Mesothelial cell of epicardium (in vitro differentiated cells): Measurements from ENCODE around the gene FGF9. TPM values are rescaled to one million over a fixed set of nuclear protein-coding genes. Genes with fewer than 3 reads are reported as not detected.

ENCODE experiments used
- DNase-seq, 2 experiments: peaks; one replicate each; pipeline ENCODE4 v3.0.0; 2021; ENCODE audit warnings: low spot score in 2 of 2; ENCODE audit not compliant: unreplicated experiment in 2 of 2
- H3K27ac Mint-ChIP-seq: 2 replicates; pipeline ENCODE4 v1.8.0; 2021; ENCODE audit warnings: mixed read lengths
- H3K27me3 Mint-ChIP-seq: 2 replicates; pipeline ENCODE4 v1.8.0; 2021; ENCODE audit warnings: low read depth, mixed read lengths
- H3K36me3 Mint-ChIP-seq: 2 replicates; pipeline ENCODE4 v1.8.0; 2021; ENCODE audit warnings: mixed read lengths
- H3K4me1 Mint-ChIP-seq: 2 replicates; pipeline ENCODE4 v1.8.0; 2021; ENCODE audit warnings: mixed read lengths
- H3K4me3 Mint-ChIP-seq: 2 replicates; pipeline ENCODE4 v1.8.0; 2021; ENCODE audit warnings: mild to moderate bottlenecking, moderate library complexity, mixed read lengths
- H3K9me3 Mint-ChIP-seq: 2 replicates; pipeline ENCODE4 v1.8.0; 2021; ENCODE audit warnings: mixed read lengths
- total RNA-seq: library from RNA; stranded (reverse); gene quantifications from 3 replicates; pipeline ENCODE4 v1.2.1, GENCODE V29; 2021
- TF ChIP-seq, protein P1 (sequence below): fragments of 200-600 bp; sonication (generic); IDR thresholded peaks from one replicate; pipeline ENCODE4 v1.5.0; 2021; ENCODE audit warnings: antibody characterized with exemption; ENCODE audit not compliant: unreplicated experiment

The FGF9 gene
- total RNA-seq, 1 donor from 2014 or later: 17.3 TPM

DNA sequence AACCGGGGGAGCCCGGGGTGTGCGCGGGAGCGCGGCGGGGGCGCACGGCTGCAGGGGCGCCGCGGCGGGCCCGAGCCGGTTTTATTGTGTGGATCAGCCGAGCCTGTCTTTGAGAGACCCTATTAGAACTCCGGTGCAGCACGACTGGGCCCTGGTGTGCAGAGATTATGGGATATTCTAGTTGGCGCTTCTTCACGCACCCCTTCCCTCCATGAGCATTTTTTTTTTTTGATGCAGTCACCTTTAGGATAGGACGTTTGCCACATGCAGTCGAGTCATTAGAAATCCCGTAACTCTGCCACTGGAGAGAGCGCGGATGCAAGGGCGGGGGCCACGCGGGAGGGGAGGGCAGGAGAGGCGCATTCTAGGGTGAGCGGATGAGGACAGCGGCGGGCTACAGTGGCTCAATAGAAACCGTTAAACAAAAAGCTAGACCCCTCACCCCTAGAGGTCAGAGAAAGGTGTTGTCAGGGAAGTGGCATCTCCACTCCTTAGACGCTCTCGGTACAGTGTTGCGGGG lies 3.7 kb downstream of the FGF9 start:
- TF ChIP-seq, protein P1, sequence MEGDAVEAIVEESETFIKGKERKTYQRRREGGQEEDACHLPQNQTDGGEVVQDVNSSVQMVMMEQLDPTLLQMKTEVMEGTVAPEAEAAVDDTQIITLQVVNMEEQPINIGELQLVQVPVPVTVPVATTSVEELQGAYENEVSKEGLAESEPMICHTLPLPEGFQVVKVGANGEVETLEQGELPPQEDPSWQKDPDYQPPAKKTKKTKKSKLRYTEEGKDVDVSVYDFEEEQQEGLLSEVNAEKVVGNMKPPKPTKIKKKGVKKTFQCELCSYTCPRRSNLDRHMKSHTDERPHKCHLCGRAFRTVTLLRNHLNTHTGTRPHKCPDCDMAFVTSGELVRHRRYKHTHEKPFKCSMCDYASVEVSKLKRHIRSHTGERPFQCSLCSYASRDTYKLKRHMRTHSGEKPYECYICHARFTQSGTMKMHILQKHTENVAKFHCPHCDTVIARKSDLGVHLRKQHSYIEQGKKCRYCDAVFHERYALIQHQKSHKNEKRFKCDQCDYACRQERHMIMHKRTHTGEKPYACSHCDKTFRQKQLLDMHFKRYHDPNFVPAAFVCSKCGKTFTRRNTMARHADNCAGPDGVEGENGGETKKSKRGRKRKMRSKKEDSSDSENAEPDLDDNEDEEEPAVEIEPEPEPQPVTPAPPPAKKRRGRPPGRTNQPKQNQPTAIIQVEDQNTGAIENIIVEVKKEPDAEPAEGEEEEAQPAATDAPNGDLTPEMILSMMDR: no peak
- H3K27ac Mint-ChIP-seq: peak overlapping the region; percentile 77

GRCh38 chr13:21675095-21675991 lies 4.5 kb downstream of the FGF9 start:
- Mint-ChIP-seq H3K9me3 (no peaks in the 10 kb centered on the region), H3K4me1 (peaks cover 36% of the 10 kb centered on the region), H3K27ac (no peak overlapping the region), H3K4me3 (peak overlapping the region; percentile 84), H3K36me3 (no peaks in the 10 kb centered on the region), H3K27me3 (peaks cover 54% of the 10 kb centered on the region)
- DNase-seq: no peak
- TF ChIP-seq, protein P1: no peak

More for the DNA sequence above, 3.7 kb downstream of the FGF9 start:
- H3K4me3 Mint-ChIP-seq: peak overlapping the region; percentile 84
- peaks cover 54% of the 10 kb centered on the region for H3K27me3 Mint-ChIP-seq
- no peak for DNase-seq
- peaks cover 36% of the 10 kb centered on the region for H3K4me1 Mint-ChIP-seq
- H3K9me3 Mint-ChIP-seq: no peaks in the 10 kb centered on the region
- no peaks in the 10 kb centered on the region for H3K36me3 Mint-ChIP-seq

- no peak for DNase-seq
Observed at GRCh38 chr13:21676611-21677021, 5.7 kb downstream of the FGF9 start.

GRCh38 chr13:21677075-21677623 lies 6.3 kb downstream of the FGF9 start:
- Mint-ChIP-seq H3K9me3 (no peaks in the 10 kb centered on the region), H3K4me1 (peaks cover 22% of the 10 kb centered on the region), H3K27ac (no peak overlapping the region), H3K27me3 (peaks cover 43% of the 10 kb centered on the region), H3K36me3 (peaks cover 5% of the 10 kb centered on the region), H3K4me3 (peak overlapping the region; percentile 26)
- no peak for DNase-seq
- TF ChIP-seq, protein P1: no peak

More at GRCh38 chr13:21676611-21677021, 5.7 kb downstream of the FGF9 start:
- Mint-ChIP-seq H3K27ac (no peak overlapping the region), H3K9me3 (no peaks in the 10 kb centered on the region), H3K4me3 (peak overlapping the region; percentile 62), H3K36me3 (peaks cover 5% of the 10 kb centered on the region), H3K27me3 (peaks cover 49% of the 10 kb centered on the region), H3K4me1 (peaks cover 26% of the 10 kb centered on the region)
- TF ChIP-seq, protein P1: no peak

DNA sequence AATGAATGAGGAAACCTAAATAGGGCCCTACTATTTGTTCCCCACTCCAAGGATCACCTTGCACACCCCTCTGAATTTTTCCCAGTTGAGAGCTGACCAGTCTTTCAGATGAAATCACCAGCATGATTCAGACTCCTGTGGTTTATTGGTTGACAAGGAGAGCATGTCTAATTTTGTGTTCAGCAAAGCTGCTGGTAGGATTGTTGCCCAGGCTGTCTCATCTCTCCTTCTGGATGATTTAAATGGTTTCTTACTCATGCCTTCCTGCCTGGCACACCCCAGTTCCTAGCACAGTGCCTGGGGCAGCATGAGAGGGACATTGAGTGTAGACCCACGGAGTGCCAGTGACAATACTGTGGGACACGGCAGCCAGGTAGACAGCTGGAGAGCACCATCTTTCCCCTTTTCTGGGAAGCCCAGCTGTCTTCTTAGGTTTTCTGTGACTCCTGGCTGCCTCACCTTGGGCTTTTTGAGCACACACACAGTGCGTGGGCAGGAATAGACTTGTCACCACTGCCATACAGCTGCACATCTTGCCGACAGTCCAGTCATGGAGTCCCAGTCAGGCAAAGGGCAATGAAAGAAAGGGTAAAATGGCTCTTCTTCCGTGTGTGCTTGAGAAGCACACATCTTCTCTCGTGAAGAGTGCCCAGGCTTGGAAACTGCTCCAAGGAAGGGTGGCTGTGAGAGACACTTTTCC lies 12.3 kb downstream of the FGF9 start:
- Mint-ChIP-seq H3K27me3 (peaks cover 2% of the 10 kb centered on the region), H3K4me1 (no peaks in the 10 kb centered on the region), H3K36me3 (peaks cover 7% of the 10 kb centered on the region), H3K4me3 (no peak overlapping the region), H3K27ac (no peak overlapping the region), H3K9me3 (no peaks in the 10 kb centered on the region)
- no peak for DNase-seq
- TF ChIP-seq, protein P1: no peak
